GM18867 (cell line): Measurements from ENCODE around the gene FLYWCH2.
"Not testable (repeated sequence)": the region's sequence is repeated elsewhere in the genome, so short reads cannot be mapped to it uniquely, and the experiment has no call there.

Experiments used
- ATAC-seq: cut with Tn5 transposase; IDR thresholded peaks from one replicate; pipeline ENCODE4 v1.9.1; 2021; ENCODE audit warnings: mild to moderate bottlenecking, moderate library complexity; ENCODE audit not compliant: unreplicated experiment

Gene FLYWCH2

DNA sequence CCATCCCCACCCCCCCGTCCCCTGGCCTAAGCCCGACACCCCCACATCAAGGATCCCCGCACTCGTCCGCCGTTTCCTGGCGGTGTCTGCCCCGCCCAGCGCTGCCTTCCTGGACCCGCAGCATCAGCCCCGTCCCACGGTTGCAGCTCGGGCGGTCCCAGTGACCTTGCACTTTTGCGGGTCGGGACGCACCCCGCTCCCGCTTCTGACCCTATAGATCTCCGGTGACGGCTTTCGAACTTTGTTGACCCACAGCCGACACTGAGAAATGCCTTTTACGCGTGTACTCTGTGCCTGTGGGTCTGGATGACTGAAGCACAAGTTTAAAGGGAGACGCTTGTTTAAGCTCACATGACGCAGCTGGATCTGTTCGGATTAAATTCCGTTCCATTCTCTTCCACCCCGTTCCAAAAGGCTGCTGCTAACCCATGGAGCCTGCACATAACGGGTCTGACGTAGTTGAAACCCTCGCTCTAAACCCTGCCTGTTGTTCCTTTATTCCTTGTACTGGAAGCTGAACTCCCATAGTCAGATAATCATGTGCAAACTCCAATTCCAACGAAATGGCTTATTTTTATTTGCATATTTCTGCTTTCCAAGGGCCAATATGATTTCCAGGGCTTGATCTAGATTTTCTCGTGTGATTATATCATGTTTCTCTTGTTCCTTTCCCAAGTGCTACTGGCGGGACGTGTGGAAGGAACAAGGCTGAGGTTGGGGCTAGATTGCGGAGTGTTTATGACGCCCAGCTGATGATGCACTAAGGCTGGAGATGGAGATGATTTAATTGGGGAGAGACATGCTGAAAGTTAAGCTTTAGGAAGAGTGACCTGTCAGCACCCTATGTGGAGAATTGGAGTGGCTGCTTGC is 29.6 kb downstream of the FLYWCH2 start:
- ATAC-seq: peak; percentile 15

GRCh38 chr16:2913603-2914002 is 30.6 kb downstream of the FLYWCH2 start:
- ATAC-seq: no peak

GRCh38 chr16:2914233-2914632 is 31.2 kb downstream of the FLYWCH2 start:
- no peak for ATAC-seq

DNA sequence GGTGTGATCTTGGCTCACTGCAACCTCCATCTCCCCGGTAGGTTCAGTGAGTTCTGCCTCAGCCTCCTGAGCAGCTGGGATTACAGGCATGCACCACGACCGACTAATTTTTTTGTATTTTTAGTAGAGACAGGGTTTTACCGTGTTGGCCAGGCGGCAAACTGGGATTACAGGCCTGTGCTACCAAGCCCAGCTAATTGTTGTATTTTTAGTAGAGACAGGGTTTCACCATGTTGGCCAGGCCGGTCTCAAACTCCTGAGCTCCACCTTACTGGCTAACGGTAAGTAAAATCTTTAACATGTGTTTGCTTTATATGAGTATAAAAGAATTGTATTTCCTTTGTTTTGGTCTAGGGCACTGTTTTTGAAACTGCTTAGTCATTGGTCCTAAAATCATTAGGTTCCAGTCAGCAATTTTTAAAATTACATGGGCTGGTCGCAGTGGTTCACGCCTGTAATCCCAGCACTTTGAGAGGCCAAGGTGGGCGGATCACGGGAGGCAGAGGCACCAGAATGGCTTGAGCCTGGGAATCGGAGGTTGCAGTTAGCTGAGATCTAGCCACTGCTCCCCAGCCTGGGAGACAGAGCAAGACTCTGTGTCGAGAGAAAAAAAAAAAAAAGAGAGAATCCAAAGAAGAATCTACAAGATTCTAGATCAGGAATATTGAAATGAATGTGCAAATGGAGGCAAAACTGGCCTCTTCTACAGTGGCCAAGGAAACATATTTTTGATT is 32.3 kb downstream of the FLYWCH2 start:
- no peak for ATAC-seq

DNA sequence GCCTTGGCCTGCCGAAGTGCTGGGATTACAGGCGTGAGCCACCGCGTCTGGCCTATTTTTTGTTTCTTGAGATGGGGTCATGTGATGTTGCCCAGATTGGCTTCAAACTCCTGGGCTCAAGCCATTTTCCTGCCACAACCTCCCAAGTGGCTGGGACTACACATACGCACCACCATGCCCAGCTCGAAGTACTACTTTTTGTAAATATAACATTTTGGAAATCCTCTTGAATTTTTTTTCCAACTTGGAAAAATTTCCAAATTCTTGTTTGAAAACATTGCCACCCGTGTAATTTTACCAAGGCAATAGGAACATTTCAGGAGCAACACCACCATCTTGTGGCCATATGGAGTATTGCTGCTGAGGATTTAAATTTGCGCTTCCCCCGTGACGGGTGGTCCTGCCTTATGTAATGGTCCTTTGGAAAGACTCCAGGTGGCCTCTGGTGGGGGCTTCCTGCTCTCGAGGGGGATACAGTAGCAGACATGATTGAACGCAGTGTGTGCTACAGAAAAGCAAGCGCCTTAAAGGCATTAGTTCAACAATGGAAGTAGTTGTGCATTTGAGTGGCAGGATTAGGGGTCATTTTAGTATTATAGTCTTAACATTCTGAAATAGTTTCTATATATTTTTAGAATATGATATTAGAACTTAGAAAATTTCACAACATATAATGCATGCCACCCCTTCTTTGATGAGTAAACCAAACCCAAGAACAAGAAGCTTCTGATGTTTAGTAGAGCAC is 36.7 kb downstream of the FLYWCH2 start:
- ATAC-seq: no peak

- ATAC-seq: no peak
Observed at GRCh38 chr16:2923481-2923880, 40.5 kb downstream of the FLYWCH2 start.

DNA sequence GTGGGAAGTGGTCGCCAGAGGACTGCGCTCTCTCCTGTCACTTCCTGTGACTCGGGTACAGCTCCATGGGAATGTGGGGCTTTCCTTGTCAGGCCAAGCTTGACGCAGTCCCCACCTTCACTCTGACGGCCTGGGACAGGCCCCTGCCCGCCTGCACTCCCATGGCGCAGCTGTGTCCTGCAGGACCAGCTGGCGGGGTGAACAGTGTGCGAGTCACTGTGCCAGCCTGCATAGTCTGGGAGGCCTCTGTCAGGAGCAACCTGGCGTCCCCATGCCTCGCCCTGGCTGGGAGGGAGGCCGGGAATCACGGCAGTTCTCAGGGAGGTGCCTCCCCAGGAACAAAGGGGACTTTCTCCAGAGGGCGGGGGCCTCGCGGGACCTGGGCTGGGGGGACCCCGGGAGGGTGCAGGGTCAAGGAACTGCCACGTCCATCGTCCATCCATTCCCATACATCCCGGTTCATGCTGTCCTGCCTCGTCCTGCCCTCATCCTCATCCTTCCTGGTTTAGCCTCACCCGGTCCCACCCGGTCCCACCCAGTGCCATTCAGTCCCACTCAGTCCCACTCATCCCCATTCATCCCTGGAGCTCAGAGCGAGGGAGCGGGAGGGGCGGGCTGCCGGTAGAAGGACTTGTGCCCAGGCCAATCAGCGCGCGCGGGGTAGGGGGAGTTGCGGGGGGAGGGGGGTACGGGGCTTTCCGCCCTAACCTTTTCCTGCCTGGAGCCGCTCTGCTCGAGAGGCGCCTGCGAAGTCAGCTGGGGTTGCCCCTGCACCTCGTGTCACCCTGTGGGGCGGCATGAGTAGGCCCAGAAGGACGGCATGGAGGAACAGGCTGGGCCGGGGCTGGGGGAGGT is 42.1 kb downstream of the FLYWCH2 start:
- no peak for ATAC-seq

DNA sequence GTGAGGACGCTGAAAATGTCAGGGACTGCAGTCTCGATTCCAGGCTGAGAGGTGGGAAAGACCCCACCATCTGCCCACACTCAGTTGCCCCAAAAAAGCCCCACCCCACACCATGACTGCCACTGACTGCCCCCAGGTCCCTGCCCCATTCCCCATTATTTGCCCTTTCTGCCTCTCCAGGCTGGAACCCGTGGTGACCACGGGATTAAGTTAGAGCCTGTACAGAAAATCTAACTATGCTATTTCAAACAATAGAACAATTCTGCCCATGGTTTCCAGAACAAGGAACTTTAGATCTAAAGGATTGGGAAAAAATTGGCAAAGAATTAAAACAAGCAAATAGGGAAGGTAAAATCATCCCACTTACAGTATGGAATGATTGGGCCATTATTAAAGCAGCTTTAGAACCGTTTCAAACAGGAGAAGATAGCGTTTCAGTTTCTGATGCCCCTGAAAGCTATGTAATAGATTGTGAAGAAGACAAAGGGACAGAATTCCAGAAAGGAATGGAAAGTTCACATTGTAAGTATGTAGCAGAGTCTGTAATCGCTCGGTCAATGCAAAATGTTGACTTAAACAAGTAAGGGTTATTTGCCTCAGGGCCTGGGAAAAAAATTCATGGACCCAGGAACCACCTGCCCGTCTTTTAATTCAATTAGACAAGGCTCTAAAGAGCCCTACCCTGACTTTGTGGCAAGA is 43.1 kb downstream of the FLYWCH2 start:
- no peak for ATAC-seq

- ATAC-seq: no peak
Observed at GRCh38 chr16:2926650-2926999, 43.6 kb downstream of the FLYWCH2 start.

DNA sequence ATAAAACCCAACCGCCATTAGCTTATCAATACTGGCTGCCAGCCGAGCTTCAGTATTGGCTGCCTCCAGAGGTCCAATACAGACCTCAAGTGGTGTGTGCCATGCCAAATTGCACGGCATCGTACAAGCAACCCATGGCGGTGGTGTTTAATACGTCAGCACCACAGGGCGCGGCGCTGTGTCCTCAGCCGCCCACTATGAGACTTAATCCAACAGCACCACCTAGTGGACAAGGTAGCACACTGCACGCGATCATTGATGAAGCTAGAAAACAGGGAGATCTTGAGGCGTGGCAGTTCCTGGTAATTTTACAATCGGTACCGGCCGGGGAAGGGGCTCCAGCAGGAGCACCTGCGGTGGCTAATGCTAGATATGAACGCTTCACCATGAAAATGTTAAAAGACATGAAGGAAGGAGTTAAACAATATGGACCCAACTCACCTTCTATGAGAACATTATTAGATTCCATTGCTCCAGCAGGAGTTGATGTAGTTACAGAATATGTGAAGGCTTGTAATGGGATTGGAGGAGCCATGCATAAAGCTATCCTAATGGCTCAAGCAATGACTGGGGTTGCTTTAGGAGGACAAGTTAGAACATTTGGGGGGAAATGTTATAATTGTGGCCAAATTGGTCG is 44.1 kb downstream of the FLYWCH2 start:
- ATAC-seq: peak; percentile 57

DNA sequence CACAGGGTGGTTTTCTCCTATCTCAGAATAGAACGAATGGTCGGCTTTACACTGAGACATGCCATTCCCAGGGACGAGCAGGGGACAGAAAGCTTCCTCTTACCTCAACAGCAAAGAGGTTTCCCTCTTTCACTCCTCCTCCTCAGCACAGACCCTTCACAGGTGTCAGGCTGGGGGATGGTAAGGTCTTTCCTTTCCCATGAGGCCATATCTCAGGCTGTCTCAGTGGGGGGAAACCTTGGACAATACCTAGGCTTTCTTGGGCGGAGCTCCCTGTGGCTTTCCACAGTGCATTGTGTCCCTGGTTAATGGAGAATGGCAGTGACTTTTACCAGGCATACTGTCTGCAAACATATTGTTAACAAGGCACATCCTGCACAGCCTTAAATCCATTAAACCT is 45.1 kb downstream of the FLYWCH2 start:
- not testable (repeated sequence) for ATAC-seq

GRCh38 chr16:2928796-2929195 is 45.8 kb downstream of the FLYWCH2 start:
- no peak for ATAC-seq

DNA sequence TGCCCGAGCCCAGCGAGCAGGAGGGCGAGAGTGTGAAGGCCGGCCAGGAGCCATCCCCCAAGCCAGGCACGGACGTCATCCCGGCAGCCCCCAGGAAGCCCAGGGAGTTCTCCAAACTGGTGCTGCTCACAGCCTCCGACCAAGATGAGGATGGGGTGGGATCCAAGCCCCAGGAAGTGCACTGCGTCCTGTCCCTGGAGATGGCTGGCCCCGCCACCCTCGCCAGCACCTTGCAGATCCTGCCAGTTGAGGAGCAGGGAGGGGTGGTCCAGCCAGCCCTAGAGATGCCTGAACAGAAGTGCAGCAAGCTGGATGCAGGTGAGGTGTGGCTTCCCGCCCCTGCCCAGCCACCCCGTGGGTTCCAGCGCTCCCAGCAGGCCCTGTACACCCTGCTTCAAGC is 46.7 kb downstream of the FLYWCH2 start:
- ATAC-seq: no peak

- no peak for ATAC-seq
Observed at GRCh38 chr16:2930236-2930635, 47.2 kb downstream of the FLYWCH2 start.

DNA sequence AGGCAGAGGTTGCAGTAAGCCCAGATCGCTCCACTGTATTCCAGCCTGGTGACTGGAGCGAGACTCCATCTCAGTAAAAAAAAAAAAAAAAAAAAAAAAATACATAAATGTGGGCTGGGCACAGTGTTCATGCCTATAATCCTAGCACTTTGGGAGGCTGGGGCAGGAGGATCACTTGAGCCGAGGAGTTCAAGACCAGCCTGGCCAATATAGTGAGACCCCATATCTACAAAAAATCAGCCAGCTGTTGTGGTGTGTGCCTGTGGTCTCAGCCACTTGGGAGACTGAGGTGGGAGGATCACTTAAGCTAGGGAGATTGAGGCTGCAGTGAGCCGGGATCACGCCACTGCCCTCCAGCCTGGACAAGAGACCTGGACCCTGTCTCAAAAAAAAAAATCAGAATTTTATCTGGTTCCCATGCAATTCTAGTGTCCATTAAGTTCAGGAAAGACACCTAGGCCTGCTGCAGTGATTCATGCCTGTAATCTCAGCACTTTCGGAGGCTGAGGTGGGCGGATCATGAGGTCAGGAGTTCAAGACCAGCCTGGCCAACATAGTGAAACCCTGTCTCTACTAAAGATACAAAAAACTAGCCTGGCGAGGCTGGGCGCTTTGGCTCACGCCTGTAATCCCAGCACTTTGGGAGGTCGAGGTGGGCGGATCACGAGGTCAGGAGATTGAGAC is 48.4 kb downstream of the FLYWCH2 start:
- ATAC-seq: not testable (repeated sequence)

DNA sequence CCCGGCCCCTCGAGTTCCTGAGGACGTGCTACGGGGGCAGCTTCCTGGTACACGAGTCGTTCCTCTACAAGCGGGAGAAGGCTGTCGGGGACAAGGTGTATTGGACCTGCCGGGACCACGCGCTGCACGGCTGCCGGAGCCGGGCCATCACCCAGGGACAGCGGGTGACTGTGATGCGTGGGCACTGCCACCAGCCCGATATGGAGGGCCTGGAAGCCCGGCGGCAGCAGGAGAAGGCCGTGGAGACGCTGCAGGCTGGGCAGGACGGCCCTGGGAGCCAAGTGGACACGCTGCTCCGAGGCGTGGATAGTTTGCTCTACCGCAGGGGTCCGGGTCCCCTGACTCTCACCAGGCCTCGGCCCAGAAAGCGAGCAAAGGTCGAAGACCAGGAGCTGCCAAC is 50.1 kb downstream of the FLYWCH2 start:
- no peak for ATAC-seq

DNA sequence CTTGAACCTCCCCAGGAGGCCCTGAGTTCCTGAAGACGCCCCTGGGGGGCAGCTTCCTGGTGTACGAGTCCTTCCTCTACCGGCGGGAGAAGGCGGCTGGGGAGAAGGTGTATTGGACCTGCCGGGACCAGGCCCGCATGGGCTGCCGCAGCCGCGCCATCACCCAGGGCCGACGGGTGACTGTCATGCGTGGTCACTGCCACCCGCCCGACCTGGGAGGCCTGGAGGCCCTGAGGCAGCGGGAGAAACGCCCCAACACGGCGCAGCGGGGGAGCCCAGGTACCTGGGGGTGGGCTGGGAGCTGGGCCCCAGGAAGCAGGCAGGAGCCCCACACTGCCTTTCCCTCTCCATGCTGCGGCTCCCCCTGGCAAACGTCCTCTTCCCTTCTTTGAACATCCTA is 50.7 kb downstream of the FLYWCH2 start:
- ATAC-seq: no peak

DNA sequence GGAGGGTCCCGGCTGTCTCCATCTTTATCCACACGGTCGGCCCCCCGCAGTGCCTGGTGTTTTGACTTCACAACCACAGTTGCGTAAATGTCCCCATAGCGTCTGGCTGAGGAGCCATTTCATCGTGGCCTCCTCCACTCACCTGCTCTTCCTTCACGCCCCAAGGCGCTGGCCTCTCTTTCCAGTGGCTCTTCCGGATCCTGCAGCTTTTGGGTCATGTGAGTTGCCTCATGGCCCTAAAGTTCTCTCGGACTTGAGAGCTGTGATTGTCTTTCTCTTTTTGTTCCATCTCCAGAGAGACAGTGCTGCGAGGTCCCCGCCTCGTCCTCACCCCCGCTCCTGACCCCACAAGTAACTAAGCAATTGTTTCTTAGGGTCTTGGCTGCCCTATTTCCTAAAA is 51.4 kb downstream of the FLYWCH2 start:
- no peak for ATAC-seq

- no peak for ATAC-seq
Observed at GRCh38 chr16:2936436-2937011, 53.5 kb downstream of the FLYWCH2 start.
